LNCaP clone FGC (cell line): Measurements from ENCODE around the gene CUBN.

Experiments
- DNase-seq: peaks from one replicate; pipeline ENCODE4 v3.0.0-alpha.2; 2011; ENCODE audit warnings: low read depth
- H3K4me3 ChIP-seq: 2 replicates; pipeline ENCODE4 v1.5.1; 2011; ENCODE audit warnings: mild to moderate bottlenecking, low read depth, low read length, control low read depth
- CTCF ChIP-seq: IDR thresholded peaks from 2 replicates; pipeline ENCODE4 v1.5.1; 2012; ENCODE audit warnings: mild to moderate bottlenecking; ENCODE audit not compliant: control insufficient read depth, insufficient read depth; ENCODE audit errors: extremely low read depth

CUBN gene

GRCh38 chr10:16856567-16856966 lies 273.0 kb downstream of the CUBN start:
- DNase-seq: no peak
- no peak overlapping the region for H3K4me3 ChIP-seq
- TF ChIP-seq CTCF: no peak

GRCh38 chr10:16856092-16856491 lies 273.5 kb downstream of the CUBN start:
- TF ChIP-seq CTCF: no peak
- no peak overlapping the region for H3K4me3 ChIP-seq
- no peak for DNase-seq

- DNase-seq: no peak
- no peak for TF ChIP-seq CTCF
These were observed 275.0 kb downstream of the CUBN start for GRCh38 chr10:16854623-16855022.

GRCh38 chr10:16853809-16854208 lies 275.8 kb downstream of the CUBN start:
- no peak for TF ChIP-seq CTCF
- DNase-seq: no peak
- no peak overlapping the region for H3K4me3 ChIP-seq

More at GRCh38 chr10:16854623-16855022, 275.0 kb downstream of the CUBN start:
- no peak overlapping the region for H3K4me3 ChIP-seq

GRCh38 chr10:16853201-16853600 lies 276.4 kb downstream of the CUBN start:
- peak; percentile 55 for TF ChIP-seq CTCF
- DNase-seq: no peak
- H3K4me3 ChIP-seq: no peak overlapping the region

GRCh38 chr10:16852624-16853023 lies 277.0 kb downstream of the CUBN start:
- TF ChIP-seq CTCF: no peak
- no peak for DNase-seq
- H3K4me3 ChIP-seq: no peak overlapping the region

- no peak for TF ChIP-seq CTCF
- H3K4me3 ChIP-seq: no peak overlapping the region
- no peak for DNase-seq
These were observed 281.0 kb downstream of the CUBN start for GRCh38 chr10:16848562-16849154.
